HG03575 (cell line): ENCODE measurements around the gene IRF7.

Experiments used
- ATAC-seq: cut with Tn5 transposase; IDR thresholded peaks from one replicate; pipeline ENCODE4 v1.9.1; 2021; ENCODE audit not compliant: unreplicated experiment, insufficient number of reproducible peaks, low FRiP score; ENCODE audit errors: extremely low read depth

Gene IRF7

GRCh38 chr11:643849-644738, 28.3 kb upstream of the IRF7 start:
- ATAC-seq, result no peak

DNA sequence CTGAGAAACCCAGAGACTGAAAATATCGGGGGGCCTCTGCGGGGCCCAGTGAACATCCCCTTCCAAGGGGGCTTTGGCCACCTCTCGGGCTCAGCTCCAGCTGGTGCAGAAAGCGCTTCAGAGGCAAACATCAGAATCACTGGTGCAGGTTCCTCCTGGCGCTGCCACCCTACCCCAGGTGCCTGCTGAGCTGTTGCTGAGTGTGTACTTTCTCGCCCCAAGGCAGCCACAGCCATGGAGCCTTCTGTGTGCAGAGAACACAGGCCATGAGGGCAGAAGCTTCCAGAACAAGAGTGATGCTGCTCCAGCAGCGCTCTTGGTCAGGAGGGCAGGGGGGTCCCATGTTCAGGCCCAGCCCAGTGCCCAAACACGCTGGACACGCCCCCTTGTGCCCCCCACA, 27.6 kb upstream of the IRF7 start:
- ATAC-seq, result no peak

GRCh38 chr11:641806-642370, 26.1 kb upstream of the IRF7 start:
- ATAC-seq, result no peak

DNA sequence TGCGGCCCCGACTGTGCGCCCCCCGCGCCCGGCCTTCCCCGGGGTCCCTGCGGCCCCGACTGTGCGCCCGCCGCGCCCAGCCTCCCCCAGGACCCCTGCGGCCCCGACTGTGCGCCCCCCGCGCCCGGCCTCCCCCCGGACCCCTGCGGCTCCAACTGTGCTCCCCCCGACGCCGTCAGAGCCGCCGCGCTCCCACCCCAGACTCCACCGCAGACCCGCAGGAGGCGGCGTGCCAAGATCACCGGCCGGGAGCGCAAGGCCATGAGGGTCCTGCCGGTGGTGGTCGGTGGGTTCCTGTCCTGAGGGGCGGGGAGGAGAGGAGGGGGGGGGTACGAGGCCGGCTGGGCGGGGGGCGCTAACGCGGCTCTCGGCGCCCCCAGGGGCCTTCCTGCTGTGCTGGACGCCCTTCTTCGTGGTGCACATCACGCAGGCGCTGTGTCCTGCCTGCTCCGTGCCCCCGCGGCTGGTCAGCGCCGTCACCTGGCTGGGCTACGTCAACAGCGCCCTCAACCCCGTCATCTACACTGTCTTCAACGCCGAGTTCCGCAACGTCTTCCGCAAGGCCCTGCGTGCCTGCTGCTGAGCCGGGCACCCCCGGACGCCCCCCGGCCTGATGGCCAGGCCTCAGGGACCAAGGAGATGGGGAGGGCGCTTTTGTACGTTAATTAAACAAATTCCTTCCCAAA, 24.4 kb upstream of the IRF7 start:
- no peak for ATAC-seq

- ATAC-seq, result no peak
These were observed 23.7 kb upstream of the IRF7 start for GRCh38 chr11:639332-639955.

DNA sequence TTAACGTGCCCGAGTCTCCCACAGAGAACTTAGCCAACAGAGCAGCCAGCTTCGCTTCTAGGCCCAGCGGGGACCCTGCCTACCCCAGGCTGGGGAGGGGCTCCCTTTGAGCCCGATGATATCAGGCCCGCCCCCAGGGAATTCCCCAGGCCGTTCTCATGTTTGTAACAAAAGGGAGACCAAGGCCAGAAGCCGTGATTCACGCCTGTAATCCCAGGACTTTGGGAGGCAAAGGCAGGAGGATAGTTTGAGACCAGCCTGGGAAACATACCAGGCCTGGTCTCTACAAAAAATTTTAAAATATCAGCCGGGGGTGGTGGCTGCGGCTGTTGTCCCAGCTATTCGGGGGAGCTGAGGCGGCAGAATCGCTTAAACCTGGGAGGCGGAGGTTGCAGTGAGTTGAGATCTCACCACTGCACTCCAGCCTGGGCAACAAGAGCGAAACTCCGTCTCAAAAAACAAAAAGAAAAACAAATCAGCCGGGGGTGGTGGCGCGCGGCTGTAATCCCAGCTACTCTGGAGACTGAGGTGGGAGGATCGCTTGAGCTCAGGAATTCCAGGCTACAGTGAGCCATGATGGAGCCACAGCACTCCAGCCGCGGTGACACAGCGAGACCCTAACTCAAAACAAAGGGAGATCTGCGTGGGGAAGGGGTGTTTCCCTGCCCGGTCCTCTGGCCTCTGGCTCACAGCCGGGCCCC, 23.0 kb upstream of the IRF7 start:
- ATAC-seq, result no peak

DNA sequence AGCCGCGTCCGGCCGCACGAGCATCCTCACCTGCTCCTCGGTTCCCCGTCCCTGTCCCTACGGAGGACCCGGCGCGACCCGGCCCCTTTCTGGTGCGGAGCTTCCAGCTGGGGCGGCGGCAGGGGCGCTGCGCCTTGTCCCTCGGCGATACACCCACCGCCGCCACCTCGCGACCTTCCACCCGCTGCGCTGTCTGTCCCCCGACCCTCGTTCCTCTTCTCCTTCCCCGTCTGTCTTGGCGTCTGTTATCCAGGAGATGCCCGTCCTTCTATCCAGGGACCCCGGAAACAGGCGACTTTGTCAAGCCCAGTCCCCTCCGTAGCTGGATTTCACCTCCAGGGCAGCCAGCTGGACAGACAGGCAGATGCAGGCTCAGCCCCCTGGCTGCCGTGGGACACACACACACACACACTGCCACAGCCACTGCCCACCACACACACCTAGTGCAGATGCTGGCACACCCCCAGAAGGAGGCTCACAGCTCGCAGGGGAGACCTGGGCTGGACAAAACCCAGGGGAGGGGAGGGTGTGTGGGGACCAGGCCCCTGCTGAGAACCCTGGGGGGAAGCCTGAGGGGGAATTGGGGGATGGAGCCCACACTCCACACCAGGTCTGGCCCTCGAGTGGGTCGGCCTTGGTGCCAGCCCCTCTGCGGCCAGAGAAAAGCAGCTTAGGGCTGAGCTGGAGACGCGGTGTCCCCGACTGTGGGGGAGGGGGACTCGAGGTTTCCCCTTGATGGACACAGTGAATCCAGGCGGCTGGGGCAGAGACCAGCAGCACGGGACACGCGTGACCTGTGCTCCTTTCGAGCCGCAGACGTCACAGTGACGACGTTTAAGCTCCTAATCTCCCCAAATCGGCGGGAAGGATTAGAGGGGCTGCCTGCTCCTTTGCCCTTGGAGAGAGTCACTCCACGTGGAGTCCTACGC, 22.1 kb upstream of the IRF7 start:
- ATAC-seq, result no peak

GRCh38 chr11:637333-637592, 21.5 kb upstream of the IRF7 start:
- ATAC-seq, result no peak

- no peak for ATAC-seq
These were observed 21.0 kb upstream of the IRF7 start, which contains the start of gene DRD4 for GRCh38 chr11:636511-637332. DRD4 (plus strand) TSS chr11:637269; CDS start chr11:637305, 36 bp downstream.

- no peak for ATAC-seq
These were observed 20.3 kb upstream of the IRF7 start for GRCh38 chr11:635945-636510.

GRCh38 chr11:630871-631270, 15.1 kb upstream of the IRF7 start:
- ATAC-seq, result no peak

- no peak for ATAC-seq
These were observed 13.5 kb upstream of the IRF7 start for GRCh38 chr11:629237-629583.

GRCh38 chr11:628056-628455, 12.3 kb upstream of the IRF7 start:
- no peak for ATAC-seq

DNA sequence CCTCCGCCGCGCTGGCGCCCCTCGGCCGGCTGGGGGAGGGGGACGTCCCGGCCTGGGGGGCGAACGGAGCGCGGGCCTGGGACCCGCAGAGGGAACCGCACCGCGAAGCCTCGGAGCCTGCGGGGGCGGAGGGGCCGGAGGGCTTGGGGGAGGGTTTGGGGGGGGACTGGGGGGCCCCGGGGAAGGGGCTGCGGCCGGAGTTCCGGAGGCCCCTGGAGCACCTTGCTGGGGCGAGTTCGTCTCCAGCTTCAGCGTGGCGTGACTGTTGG, 11.5 kb upstream of the IRF7 start:
- no peak for ATAC-seq

DNA sequence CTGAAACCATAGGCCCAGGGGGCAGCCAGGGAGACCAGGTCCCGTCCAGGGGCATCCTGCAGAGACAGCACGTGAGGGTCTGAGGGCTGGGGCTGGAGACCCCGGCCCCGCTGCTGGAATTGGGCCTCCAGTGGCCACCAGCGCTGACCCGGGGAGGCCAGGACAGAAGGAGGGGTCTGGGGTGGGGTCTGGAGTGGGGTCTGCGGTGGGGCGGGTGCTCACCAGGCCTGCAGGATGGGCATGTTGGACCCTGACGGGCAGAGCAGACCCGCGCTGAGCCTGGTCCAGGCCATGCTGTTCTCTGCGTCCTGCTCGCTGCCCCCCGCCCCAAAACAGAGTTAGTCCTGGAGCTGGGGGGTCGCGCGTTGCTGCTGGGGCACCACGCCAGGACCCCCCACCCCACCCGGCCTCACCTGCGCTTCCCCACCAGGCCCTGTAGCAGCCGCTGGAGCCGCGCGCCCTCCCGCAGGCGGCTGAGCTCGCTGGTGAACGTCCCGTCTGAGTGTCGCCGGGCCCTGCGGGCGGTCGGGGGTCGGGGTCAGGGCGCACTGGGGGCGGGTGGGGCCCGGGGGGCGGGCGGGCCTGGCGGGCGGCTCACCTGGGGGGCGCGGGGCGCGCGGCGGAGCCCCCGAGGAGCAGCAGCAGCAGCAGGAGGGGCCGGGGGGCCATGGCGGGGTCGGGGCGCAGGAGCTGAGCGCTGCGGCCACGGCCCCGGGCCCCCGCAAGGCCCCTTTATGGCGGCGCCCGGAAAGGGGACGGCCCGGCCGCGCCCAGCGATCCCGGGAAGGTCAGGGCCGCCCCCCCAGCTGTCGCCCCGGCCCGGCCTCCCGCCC, 10.9 kb upstream of the IRF7 start, which contains the start of gene SCT:
TSS of gene SCT (minus strand) at position 707 of the 833 bp plus-strand sequence. CDS start at position 669, 38 bp downstream.
- no peak for ATAC-seq

DNA sequence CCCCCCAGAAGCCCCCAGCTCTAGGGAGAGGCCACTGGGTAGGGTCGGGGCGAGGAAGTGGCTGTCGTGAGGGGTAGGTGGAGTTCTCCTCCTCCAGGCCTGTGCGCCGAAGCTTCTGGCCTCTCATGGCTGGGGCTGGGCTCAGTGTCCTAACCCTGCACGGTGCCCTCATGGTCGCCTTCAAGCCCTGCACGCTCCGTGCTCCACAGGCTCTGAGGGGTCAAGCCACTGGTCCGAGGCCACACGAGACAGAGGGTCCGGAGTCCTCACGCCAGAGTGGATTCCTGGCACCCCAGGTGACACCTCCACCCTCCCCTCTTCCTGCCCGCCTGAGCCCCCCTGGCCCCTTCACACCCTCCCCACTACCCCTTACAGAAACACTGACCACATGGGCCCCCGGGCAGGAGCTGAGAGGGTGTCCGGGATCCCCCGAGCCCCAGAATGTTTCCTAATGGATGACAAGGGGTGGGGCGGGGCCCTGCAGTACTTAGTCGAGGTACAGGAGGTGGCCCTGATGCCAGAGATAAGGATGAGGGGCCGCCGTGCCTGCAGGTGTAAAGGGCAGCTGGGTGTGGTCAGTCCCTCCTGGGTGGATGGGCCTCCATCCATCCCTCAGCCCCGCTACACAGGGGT, 10.0 kb upstream of the IRF7 start:
- ATAC-seq, result no peak
